KOPT-K1 (cell line): Measurements from ENCODE around the gene PRKCA.
"Not testable (repeated sequence)": the region's sequence is repeated elsewhere in the genome, so short reads cannot be mapped to it uniquely, and the experiment has no call there.

Source experiments
- H3K27ac ChIP-seq: fragments of 200-600 bp; sonication (generic); 2 replicates; pipeline ENCODE4 v1.5.1; 2016; ENCODE audit warnings: antibody characterized with exemption, mild to moderate bottlenecking, low read depth, low read length; ENCODE audit not compliant: poor library complexity, severe bottlenecking
- H3K36me3 ChIP-seq: fragments of 200-600 bp; sonication (generic); 2 replicates; pipeline ENCODE4 v1.5.1; 2017; ENCODE audit warnings: antibody characterized with exemption, mild to moderate bottlenecking, low read length, moderate library complexity; ENCODE audit not compliant: insufficient read depth
- H3K9me3 ChIP-seq: fragments of 200-600 bp; sonication (generic); 2 replicates; pipeline ENCODE4 v1.5.1; 2017; ENCODE audit warnings: antibody characterized with exemption, low read length, mild to moderate bottlenecking; ENCODE audit not compliant: insufficient read depth, poor library complexity, severe bottlenecking

Gene PRKCA

GRCh38 chr17:66331038-66331816 lies 28.8 kb downstream of the PRKCA start:
- peaks cover 20% of the 10 kb centered on the region for H3K36me3 ChIP-seq
- no peaks in the 10 kb centered on the region for H3K9me3 ChIP-seq
- peak overlapping the region; percentile 69 for H3K27ac ChIP-seq

- H3K27ac ChIP-seq, result no peak overlapping the region
- no peaks in the 10 kb centered on the region for H3K9me3 ChIP-seq
- H3K36me3 ChIP-seq, result 0 out of 2 replicates have a peak, but pooled peaks cover 8% of the 10 kb centered on the region
These were observed 33.4 kb downstream of the PRKCA start for GRCh38 chr17:66335797-66336196.

GRCh38 chr17:66337268-66337667 lies 34.9 kb downstream of the PRKCA start:
- Histone ChIP-seq H3K36me3 (peaks cover 8% of the 10 kb centered on the region; the same call in 1 of the 2 replicates), H3K9me3 (no peaks in the 10 kb centered on the region), H3K27ac (no peak overlapping the region)

- Histone ChIP-seq H3K27ac (no peak overlapping the region), H3K9me3 (no peaks in the 10 kb centered on the region), H3K36me3 (peaks cover 8% of the 10 kb centered on the region; the same call in 1 of the 2 replicates)
These were observed 35.6 kb downstream of the PRKCA start for GRCh38 chr17:66337866-66338485.

- Histone ChIP-seq H3K27ac (peak overlapping the region; percentile 37), H3K9me3 (no peaks in the 10 kb centered on the region), H3K36me3 (peaks cover 8% of the 10 kb centered on the region; the same call in 1 of the 2 replicates)
These were observed 36.5 kb downstream of the PRKCA start for GRCh38 chr17:66338937-66339336.

GRCh38 chr17:66339561-66339960 lies 37.1 kb downstream of the PRKCA start:
- Histone ChIP-seq H3K9me3 (no peaks in the 10 kb centered on the region), H3K27ac (peak overlapping the region; percentile 37), H3K36me3 (peaks cover 6% of the 10 kb centered on the region; the same call in 1 of the 2 replicates)

- H3K27ac ChIP-seq, result no peak overlapping the region
- H3K9me3 ChIP-seq, result no peaks in the 10 kb centered on the region
- H3K36me3 ChIP-seq, result peaks cover 3% of the 10 kb centered on the region; the same call in 1 of the 2 replicates
These were observed 38.3 kb downstream of the PRKCA start for GRCh38 chr17:66340720-66341119.

GRCh38 chr17:66341462-66341861 lies 39.0 kb downstream of the PRKCA start:
- Histone ChIP-seq H3K9me3 (no peaks in the 10 kb centered on the region), H3K27ac (no peak overlapping the region), H3K36me3 (peaks cover 3% of the 10 kb centered on the region; the same call in 1 of the 2 replicates)

- H3K27ac ChIP-seq, H3K36me3 ChIP-seq, H3K9me3 ChIP-seq: not testable (repeated sequence)
These were observed 39.9 kb downstream of the PRKCA start for GRCh38 chr17:66342263-66342662.

- peaks cover 3% of the 10 kb centered on the region; the same call in 1 of the 2 replicates for H3K36me3 ChIP-seq
- H3K27ac ChIP-seq, result no peak overlapping the region
- no peaks in the 10 kb centered on the region for H3K9me3 ChIP-seq
These were observed 41.2 kb downstream of the PRKCA start for GRCh38 chr17:66343531-66344078.

- Histone ChIP-seq H3K27ac (no peak overlapping the region), H3K9me3 (no peaks in the 10 kb centered on the region), H3K36me3 (peaks cover 3% of the 10 kb centered on the region; the same call in 1 of the 2 replicates)
These were observed 42.1 kb downstream of the PRKCA start for GRCh38 chr17:66344473-66344872.

GRCh38 chr17:66345264-66345663 lies 42.9 kb downstream of the PRKCA start:
- Histone ChIP-seq H3K9me3 (no peaks in the 10 kb centered on the region), H3K27ac (no peak overlapping the region), H3K36me3 (peaks cover under 1% of the 10 kb centered on the region; the same call in 1 of the 2 replicates)

- H3K36me3 ChIP-seq, H3K27ac ChIP-seq, H3K9me3 ChIP-seq: not testable (repeated sequence)
These were observed 43.7 kb downstream of the PRKCA start for GRCh38 chr17:66345949-66346638.

- Histone ChIP-seq H3K27ac (no peak overlapping the region), H3K36me3 (no peaks in the 10 kb centered on the region), H3K9me3 (no peaks in the 10 kb centered on the region)
These were observed 45.5 kb downstream of the PRKCA start for GRCh38 chr17:66347661-66348514.
